SK-N-SH treated with all-trans-retinoic acid at 6 μM for 48 hours (cell line): ENCODE data around the gene TSNAXIP1.

Experiments used
- ATAC-seq: fragments of 200-7000 bp; cut with Tn5 transposase; 3 replicates; pipeline ENCODE4 v1.9.1; 2020; ENCODE audit warnings: mild to moderate bottlenecking, moderate library complexity
- ARNTL ChIP-seq: fragments of 450-650 bp; formaldehyde crosslinking; IDR thresholded peaks from 2 replicates; pipeline ENCODE4 v1.5.0; 2020; ENCODE audit warnings: low read depth, mild to moderate bottlenecking, moderate library complexity, borderline replicate concordance
- BACH2 ChIP-seq: fragments of 250-450 bp; sonication (Bioruptor Pico); IDR thresholded peaks from 2 replicates; pipeline ENCODE4 v1.9.0; 2021; ENCODE audit warnings: mild to moderate bottlenecking, borderline replicate concordance
- CREB5 ChIP-seq: fragments of 250-450 bp; sonication (Bioruptor Pico); IDR thresholded peaks from 2 replicates; pipeline ENCODE4 v1.5.1; 2020; ENCODE audit warnings: low read depth, mild to moderate bottlenecking, moderate library complexity
- CSDC2 ChIP-seq: fragments of 250-450 bp; sonication (Bioruptor Pico); IDR thresholded peaks from 2 replicates; pipeline ENCODE4 v1.5.0; 2020; ENCODE audit warnings: mild to moderate bottlenecking, moderate library complexity
- CSRNP3 ChIP-seq: fragments of 250-450 bp; sonication (Bioruptor Pico); IDR thresholded peaks from 2 replicates; pipeline ENCODE4 v1.5.1; 2021; ENCODE audit warnings: mild to moderate bottlenecking, moderate library complexity
- ESRRG ChIP-seq: fragments of 250-450 bp; sonication (Bioruptor Pico); IDR thresholded peaks from 2 replicates; pipeline ENCODE4 v1.6.1; 2021; ENCODE audit warnings: mild to moderate bottlenecking
- GLIS3 ChIP-seq: fragments of 250-450 bp; sonication (Bioruptor Pico); IDR thresholded peaks from 2 replicates; pipeline ENCODE4 v1.5.0; 2020; ENCODE audit warnings: mild to moderate bottlenecking, moderate library complexity
- ISL1 ChIP-seq: fragments of 250-450 bp; sonication (Bioruptor Pico); IDR thresholded peaks from 2 replicates; pipeline ENCODE4 v2.1.2; 2022; ENCODE audit warnings: mild to moderate bottlenecking, moderate library complexity
- OSR1 ChIP-seq: fragments of 250-450 bp; sonication (Bioruptor Pico); IDR thresholded peaks from 2 replicates; pipeline ENCODE4 v1.8.0; 2022; ENCODE audit warnings: moderate library complexity, mild to moderate bottlenecking, inconsistent platforms
- PATZ1 ChIP-seq: fragments of 250-450 bp; sonication (Bioruptor Pico); IDR thresholded peaks from 2 replicates; pipeline ENCODE4 v1.8.0; 2020; ENCODE audit warnings: mild to moderate bottlenecking, moderate library complexity, borderline replicate concordance
- POU6F1 ChIP-seq: fragments of 250-450 bp; sonication (Bioruptor Pico); IDR thresholded peaks from 2 replicates; pipeline ENCODE4 v1.8.0; 2021; ENCODE audit warnings: low read depth, mild to moderate bottlenecking, moderate library complexity, borderline replicate concordance
- PPARA ChIP-seq: fragments of 250-450 bp; sonication (Bioruptor Pico); IDR thresholded peaks from 2 replicates; pipeline ENCODE4 v1.5.0; 2020; ENCODE audit warnings: mild to moderate bottlenecking, borderline replicate concordance
- SNAI2 ChIP-seq: fragments of 250-450 bp; sonication (Bioruptor Pico); IDR thresholded peaks from 2 replicates; pipeline ENCODE4 v1.5.0; 2020; ENCODE audit warnings: mild to moderate bottlenecking, moderate library complexity
- TOX ChIP-seq: fragments of 250-450 bp; sonication (Bioruptor Pico); IDR thresholded peaks from 2 replicates; pipeline ENCODE4 v1.8.0; 2021; ENCODE audit warnings: mild to moderate bottlenecking, moderate library complexity, borderline replicate concordance
- TSHZ2 ChIP-seq: fragments of 250-450 bp; sonication (Bioruptor Pico); IDR thresholded peaks from 2 replicates; pipeline ENCODE4 v1.5.0; 2020; ENCODE audit warnings: mild to moderate bottlenecking, moderate library complexity
- ZC3H10 ChIP-seq: fragments of 250-450 bp; sonication (Bioruptor Pico); IDR thresholded peaks from 2 replicates; pipeline ENCODE4 v1.5.1; 2021; ENCODE audit warnings: mild to moderate bottlenecking, moderate library complexity
- ZFP3 ChIP-seq: fragments of 250-450 bp; sonication (Bioruptor Pico); IDR thresholded peaks from 2 replicates; pipeline ENCODE4 v1.5.0; 2020; ENCODE audit warnings: mild to moderate bottlenecking, moderate library complexity
- ZFP30 ChIP-seq: fragments of 450-650 bp; formaldehyde crosslinking; IDR thresholded peaks from 2 replicates; pipeline ENCODE4 v1.5.0; 2022; ENCODE audit warnings: mild to moderate bottlenecking, moderate library complexity
- ZNF70 ChIP-seq: fragments of 450-650 bp; formaldehyde crosslinking; IDR thresholded peaks from 2 replicates; pipeline ENCODE4 v1.5.0; 2020; ENCODE audit warnings: mild to moderate bottlenecking, moderate library complexity

TSNAXIP1 gene

GRCh38 chr16:67847064-67847861 is 40.6 kb downstream of the TSNAXIP1 start, which contains the start of gene CENPT (continued):
- TF ChIP-seq POU6F1 (CRISPR knock-in tag) (no peak), ESRRG (CRISPR knock-in tag) (no peak), ARNTL (CRISPR knock-in tag) (no peak), ZC3H10 (CRISPR knock-in tag) (no peak)

- ATAC-seq = no peak
These were observed 41.4 kb downstream of the TSNAXIP1 start for GRCh38 chr16:67848118-67848517.

More at GRCh38 chr16:67848118-67848517, 41.4 kb downstream of the TSNAXIP1 start:
- no peak for TF ChIP-seq OSR1 (CRISPR knock-in tag)
- no peak for TF ChIP-seq ZC3H10 (CRISPR knock-in tag)
- no peak for TF ChIP-seq ZFP3 (CRISPR knock-in tag)
- no peak for TF ChIP-seq ZFP30 (CRISPR knock-in tag)
- TF ChIP-seq TOX (CRISPR knock-in tag) = no peak
- no peak for TF ChIP-seq TSHZ2 (CRISPR knock-in tag)
- no peak for TF ChIP-seq PPARA (CRISPR knock-in tag)
- TF ChIP-seq ISL1 (CRISPR knock-in tag) = no peak
- no peak for TF ChIP-seq PATZ1 (CRISPR knock-in tag)
- TF ChIP-seq CSRNP3 (CRISPR knock-in tag) = no peak
- TF ChIP-seq ESRRG (CRISPR knock-in tag) = no peak
- TF ChIP-seq BACH2 = no peak
- TF ChIP-seq ARNTL (CRISPR knock-in tag) = no peak
- TF ChIP-seq SNAI2 (CRISPR knock-in tag) = no peak
- TF ChIP-seq ZNF70 = no peak
- TF ChIP-seq CREB5 (CRISPR knock-in tag) = no peak
- no peak for TF ChIP-seq GLIS3 (CRISPR knock-in tag)
- TF ChIP-seq CSDC2 (CRISPR knock-in tag) = no peak
